HG03565 (cell line): ENCODE measurements around the gene TPP1.

Experiments used
- ATAC-seq: cut with Tn5 transposase; IDR thresholded peaks from one replicate; pipeline ENCODE4 v1.9.1; 2021; ENCODE audit warnings: mild to moderate bottlenecking, moderate library complexity; ENCODE audit not compliant: unreplicated experiment

TPP1 gene

GRCh38 chr11:6566704-6567370 is 52.4 kb downstream of the TPP1 start:
- ATAC-seq: no peak

DNA sequence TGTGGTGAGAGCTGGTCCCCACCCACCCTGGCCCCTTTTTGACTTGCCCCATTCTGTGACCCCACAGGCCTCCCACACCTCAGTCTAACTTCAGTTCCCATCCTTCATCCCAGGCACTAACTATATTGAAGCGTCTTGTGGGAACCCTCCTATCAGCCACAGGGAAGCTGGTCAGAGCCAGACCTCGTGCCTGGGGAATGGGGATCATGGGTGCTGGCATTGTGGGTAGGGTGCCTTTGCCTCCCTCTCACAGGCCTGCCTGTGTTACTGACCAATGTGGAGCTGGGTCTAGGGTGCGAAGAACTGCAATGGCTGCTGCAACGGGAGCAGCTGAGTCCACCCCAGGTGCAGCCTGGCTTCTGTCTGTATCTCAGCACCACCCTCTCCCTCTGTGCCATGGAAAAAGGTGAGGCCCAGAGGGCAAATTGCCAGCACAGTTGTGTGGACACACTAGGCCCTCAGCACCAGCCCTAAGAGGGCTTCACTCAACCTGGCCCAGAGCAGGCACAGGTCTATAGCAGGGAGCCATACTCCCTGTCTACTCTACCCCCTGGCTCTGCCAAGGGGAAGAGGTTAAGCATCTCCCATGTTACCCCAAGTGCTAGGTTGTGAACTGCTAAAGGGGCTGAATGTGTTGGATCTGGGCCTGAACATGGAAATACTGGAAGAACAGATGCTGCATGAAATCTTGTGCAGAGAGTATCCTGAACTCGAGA is 53.1 kb downstream of the TPP1 start:
- ATAC-seq: no peak

- no peak for ATAC-seq
Measured at GRCh38 chr11:6565325-6565724, 53.9 kb downstream of the TPP1 start.

DNA sequence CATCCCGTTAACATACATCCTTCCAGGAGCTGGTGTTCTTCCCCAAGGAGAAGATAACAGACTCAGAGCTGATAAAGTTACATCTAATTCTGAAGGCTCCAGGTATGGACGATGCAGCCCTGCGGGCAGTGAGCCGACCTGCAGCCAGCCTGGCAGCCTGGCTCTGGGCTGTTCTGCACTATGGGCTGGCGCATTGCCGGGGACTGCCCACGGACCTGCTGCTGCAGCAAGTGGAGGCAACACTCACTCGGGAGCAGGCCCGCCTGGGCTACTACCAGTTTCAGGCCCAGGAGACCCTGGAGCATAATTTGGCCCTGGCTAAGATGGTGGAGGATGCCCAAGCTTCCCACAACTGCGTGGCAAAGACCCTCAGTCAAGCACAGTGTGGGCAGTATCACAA is 55.6 kb downstream of the TPP1 start:
- no peak for ATAC-seq

DNA sequence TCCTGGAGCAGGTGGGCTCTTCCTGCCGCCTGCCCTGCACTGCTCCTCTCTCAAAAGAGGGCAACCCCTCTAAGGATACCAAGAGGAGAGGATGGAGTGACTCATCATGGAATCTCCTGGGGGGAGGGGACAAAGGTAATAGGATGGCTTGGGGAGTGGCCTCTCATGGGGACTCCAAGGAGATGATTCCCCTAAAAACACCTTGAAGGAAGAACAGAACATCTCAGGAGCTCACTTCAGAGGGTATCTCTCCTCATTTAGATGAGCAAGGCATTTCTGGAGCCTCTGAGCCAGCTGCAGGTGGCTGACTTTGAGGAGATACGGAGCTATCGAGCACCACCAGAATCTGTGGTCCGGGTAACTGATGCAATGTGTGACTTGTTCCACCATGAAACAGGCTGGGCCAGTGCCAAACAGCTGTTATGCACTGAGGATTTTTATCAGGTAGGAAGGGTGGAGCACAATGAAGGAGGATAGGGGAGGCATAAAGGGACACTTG is 56.1 kb downstream of the TPP1 start:
- no peak for ATAC-seq
